ENCODE results near the gene EMC7. TPM values are rescaled to one million over a fixed set of nuclear protein-coding genes. Genes with fewer than 3 reads are reported as not detected.

EMC7 gene
- total and polyA plus RNA-seq, 4 donors: 31.7 to 116 (median 81.5) TPM

DNA sequence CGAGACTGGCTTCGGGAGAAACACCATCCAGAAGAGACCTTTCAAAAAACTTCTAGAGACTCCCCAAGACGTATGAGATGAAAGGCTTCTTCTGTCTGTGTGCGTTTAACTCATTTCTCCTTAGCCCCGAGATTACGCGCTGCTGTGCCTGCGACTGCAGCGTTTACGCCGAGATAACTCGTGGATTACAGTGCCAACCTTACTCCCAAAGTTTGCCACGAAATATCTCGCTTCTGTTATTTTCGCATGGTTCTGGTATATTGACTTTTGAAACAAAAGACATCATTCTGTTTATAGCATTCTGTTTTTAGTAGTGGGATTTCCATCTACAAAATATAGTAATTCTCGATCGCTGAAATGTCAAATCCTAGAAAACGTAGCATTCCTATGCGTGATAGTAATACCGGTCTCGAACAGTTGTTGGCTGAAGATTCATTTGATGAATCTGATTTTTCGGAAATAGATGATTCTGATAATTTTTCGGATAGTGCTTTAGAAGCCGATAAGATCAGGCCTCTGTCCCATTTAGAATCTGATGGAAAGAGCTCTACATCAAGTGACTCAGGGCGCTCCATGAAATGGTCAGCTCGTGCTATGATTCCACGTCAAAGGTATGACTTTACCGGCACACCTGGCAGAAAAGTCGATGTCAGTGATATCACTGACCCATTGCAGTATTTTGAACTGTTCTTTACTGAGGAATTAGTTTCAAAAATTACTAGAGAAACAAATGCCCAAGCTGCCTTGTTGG is 688 bp upstream of the EMC7 start:
- H3K27ac ChIP-seq (ENCODE audit: low read depth in 1 of 2, low read length in 1 of 2): peak overlapping the region; percentile 74 to 94
- H3K9ac ChIP-seq (ENCODE audit: insufficient read depth in 1 of 2, low read length in 2 of 2): peak overlapping the region; percentile 79 to 84
- no peaks in the 10 kb centered on the region for H3K27me3 ChIP-seq (ENCODE audit: control insufficient read depth in 3 of 3, insufficient read depth in 3 of 3, low read length in 2 of 3)
- ATAC-seq (ENCODE audit: insufficient read depth, low FRiP score) (peak; percentile 54), DNase-seq (no peak)
- TF ChIP-seq, protein P1, sequence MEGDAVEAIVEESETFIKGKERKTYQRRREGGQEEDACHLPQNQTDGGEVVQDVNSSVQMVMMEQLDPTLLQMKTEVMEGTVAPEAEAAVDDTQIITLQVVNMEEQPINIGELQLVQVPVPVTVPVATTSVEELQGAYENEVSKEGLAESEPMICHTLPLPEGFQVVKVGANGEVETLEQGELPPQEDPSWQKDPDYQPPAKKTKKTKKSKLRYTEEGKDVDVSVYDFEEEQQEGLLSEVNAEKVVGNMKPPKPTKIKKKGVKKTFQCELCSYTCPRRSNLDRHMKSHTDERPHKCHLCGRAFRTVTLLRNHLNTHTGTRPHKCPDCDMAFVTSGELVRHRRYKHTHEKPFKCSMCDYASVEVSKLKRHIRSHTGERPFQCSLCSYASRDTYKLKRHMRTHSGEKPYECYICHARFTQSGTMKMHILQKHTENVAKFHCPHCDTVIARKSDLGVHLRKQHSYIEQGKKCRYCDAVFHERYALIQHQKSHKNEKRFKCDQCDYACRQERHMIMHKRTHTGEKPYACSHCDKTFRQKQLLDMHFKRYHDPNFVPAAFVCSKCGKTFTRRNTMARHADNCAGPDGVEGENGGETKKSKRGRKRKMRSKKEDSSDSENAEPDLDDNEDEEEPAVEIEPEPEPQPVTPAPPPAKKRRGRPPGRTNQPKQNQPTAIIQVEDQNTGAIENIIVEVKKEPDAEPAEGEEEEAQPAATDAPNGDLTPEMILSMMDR (IDR thresholded peaks at IDR 0.05; ENCODE audit: control extremely low read depth, extremely low read depth): no peak
- peaks cover 0 to 3% (median 0%) of the 10 kb centered on the region in 4 donors for H3K9me3 ChIP-seq (ENCODE audit: control insufficient read depth in 4 of 4, insufficient read depth in 3 of 4, low read length in 3 of 4)
- peaks cover 0 to 7% (median 4%) of the 10 kb centered on the region in 5 donors for H3K4me1 ChIP-seq (ENCODE audit: control insufficient read depth in 5 of 5, insufficient read depth in 5 of 5, low read length in 5 of 5)
- 26 to 27% methylated on average over 29 of the region's 29 CpGs for WGBS, 2 donors
- H3K4me3 ChIP-seq: peak overlapping the region; percentile 61
- peaks cover 0 to 4% (median 0%) of the 10 kb centered on the region in 4 donors for H3K36me3 ChIP-seq (ENCODE audit: control insufficient read depth in 4 of 4, insufficient read depth in 4 of 4, low read length in 4 of 4)

DNA sequence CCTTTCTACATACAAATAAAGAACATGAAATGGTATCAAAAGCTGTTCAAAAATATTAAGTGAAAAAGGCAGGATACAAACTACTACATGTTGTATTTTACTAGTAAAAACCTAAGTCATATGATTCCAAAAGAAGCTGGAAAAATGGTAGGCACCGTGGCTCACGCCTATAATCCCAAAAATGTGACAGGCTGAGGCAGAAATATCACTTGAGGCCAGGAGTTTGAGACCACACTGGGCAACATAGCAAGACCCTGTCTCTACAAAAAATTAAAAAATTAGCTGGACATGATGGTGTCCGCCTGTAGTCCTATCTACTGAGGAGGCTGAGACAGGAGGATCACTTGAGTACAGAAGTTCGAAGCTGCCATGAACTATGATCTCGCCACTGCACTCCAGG is 1.7 kb downstream of the EMC7 start:
- H3K4me3 ChIP-seq: no peak overlapping the region
- no peak overlapping the region for H3K27ac ChIP-seq (ENCODE audit: low read depth in 1 of 2, low read length in 1 of 2)
- H3K36me3 ChIP-seq (ENCODE audit: control insufficient read depth in 4 of 4, insufficient read depth in 4 of 4, low read length in 4 of 4): peaks cover 0 to 4% (median 2%) of the 10 kb centered on the region in 4 donors
- no peak for DNase-seq
- peaks cover 0 to 3% (median 0%) of the 10 kb centered on the region in 4 donors for H3K9me3 ChIP-seq (ENCODE audit: control insufficient read depth in 4 of 4, insufficient read depth in 3 of 4, low read length in 3 of 4)
- H3K9ac ChIP-seq (ENCODE audit: insufficient read depth in 1 of 2, low read length in 2 of 2): no peak overlapping the region
- no peaks in the 10 kb centered on the region for H3K27me3 ChIP-seq (ENCODE audit: control insufficient read depth in 3 of 3, insufficient read depth in 3 of 3, low read length in 2 of 3)
- WGBS, 2 donors: 97 to 98% methylated on average over 5 of the region's 5 CpGs
- TF ChIP-seq, protein P1 (IDR thresholded peaks at IDR 0.05; ENCODE audit: control extremely low read depth, extremely low read depth): no peak
- no peak for ATAC-seq (ENCODE audit: insufficient read depth, low FRiP score)
- H3K4me1 ChIP-seq (ENCODE audit: control insufficient read depth in 5 of 5, insufficient read depth in 5 of 5, low read length in 5 of 5): peaks cover 0 to 7% (median 4%) of the 10 kb centered on the region in 5 donors

DNA sequence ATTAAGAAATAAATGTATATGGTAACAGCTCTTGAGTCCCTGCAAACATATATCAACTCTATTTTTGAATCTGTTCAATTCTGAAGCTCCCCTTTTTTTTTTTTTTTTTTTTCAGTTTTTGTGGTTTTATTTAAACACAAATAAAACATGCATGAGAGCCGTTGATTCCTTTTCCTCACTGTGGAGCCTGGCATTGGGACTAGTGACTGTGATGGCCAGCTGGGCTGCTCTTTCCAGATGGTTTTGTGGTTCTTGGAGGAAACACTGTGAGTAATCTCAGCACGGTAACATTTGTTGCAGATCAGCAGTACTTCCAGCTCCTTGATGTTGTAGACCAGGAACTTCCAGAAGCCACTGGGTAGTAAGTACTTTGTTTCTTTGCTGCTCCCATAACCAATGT is 15.9 kb downstream of the EMC7 start:
- TF ChIP-seq, protein P1 (IDR thresholded peaks at IDR 0.05; ENCODE audit: control extremely low read depth, extremely low read depth): no peak
- no peaks in the 10 kb centered on the region for H3K4me1 ChIP-seq (ENCODE audit: control insufficient read depth in 5 of 5, insufficient read depth in 5 of 5, low read length in 5 of 5)
- no peaks in the 10 kb centered on the region for H3K9me3 ChIP-seq (ENCODE audit: control insufficient read depth in 4 of 4, insufficient read depth in 3 of 4, low read length in 3 of 4)
- H3K27me3 ChIP-seq (ENCODE audit: control insufficient read depth in 3 of 3, insufficient read depth in 3 of 3, low read length in 2 of 3): no peaks in the 10 kb centered on the region
- no peak overlapping the region for H3K4me3 ChIP-seq
- 67 to 78% methylated on average over 2 of the region's 2 CpGs for WGBS, 2 donors
- H3K36me3 ChIP-seq (ENCODE audit: control insufficient read depth in 4 of 4, insufficient read depth in 4 of 4, low read length in 4 of 4): peaks cover 10 to 19% (median 15%) of the 10 kb centered on the region in 4 donors
- H3K27ac ChIP-seq (ENCODE audit: low read depth in 1 of 2, low read length in 1 of 2): no peak overlapping the region
- DNase-seq (no peak), ATAC-seq (ENCODE audit: insufficient read depth, low FRiP score) (no peak)
- no peak overlapping the region for H3K9ac ChIP-seq (ENCODE audit: insufficient read depth in 1 of 2, low read length in 2 of 2)
